Activated T-cell treated with anti-CD3 and anti-CD28 coated beads for 4 hours (primary cell): Measurements from ENCODE around the gene PARD3B.

Experiments used
- DNase-seq: peaks from one replicate; pipeline ENCODE4 v3.0.0-alpha.2; 2020

PARD3B gene

DNA sequence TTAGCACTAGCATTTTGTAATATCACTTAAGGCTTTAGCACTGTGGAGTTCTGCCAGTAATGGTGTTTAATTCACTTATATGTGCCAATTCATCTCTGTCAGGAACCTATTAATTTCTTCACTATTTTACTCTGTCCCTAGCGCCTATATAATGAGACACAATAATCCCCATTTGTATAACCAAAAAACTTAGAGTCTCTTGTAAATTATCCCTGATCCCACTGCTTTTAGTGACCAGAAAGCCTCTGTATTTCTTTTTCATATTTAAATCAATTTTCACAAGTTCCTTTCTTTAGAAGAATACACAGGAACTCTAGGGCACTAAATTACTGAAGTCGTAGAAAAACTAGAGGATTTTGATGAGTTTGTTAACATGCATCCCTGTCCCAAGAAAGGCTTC is 894.3 kb downstream of the PARD3B start:
- no peak for DNase-seq

DNA sequence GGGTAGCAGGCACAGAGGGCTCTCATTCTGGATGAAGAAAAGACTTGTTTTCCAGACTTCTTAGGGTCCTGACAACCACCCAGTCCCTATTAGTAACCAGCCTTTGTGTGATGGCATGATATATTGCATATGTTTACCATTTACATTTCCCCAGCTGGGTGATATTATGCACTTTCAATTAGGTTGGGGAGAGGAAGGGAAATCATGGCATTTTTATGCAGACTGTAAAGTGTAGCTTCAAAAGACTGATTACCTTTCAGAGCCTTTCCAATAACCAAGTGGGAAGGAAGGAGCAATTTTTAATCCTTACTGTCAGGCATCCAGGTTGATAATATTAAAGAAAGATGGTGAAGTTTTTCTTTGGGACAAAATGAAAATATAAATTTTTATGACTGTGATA is 896.2 kb downstream of the PARD3B start:
- DNase-seq, result no peak

DNA sequence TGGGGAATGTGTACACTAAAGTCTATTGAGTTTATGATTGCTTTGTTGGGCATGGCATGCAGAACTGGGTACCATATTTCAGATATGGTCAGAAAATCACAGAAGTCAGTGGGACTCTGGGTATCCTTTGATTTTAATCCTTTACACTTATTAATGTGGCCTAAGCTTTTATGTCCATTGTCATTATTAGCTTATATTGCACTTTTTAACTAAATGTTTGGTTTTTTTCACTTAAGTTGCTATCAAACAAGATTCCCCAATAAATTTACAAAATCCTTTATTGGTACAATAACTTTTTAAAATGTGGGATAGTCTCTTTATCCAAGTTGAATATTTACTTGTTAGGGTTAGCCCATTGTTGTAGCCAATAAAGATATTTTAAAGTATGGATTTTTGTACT is 902.9 kb downstream of the PARD3B start:
- no peak for DNase-seq

DNA sequence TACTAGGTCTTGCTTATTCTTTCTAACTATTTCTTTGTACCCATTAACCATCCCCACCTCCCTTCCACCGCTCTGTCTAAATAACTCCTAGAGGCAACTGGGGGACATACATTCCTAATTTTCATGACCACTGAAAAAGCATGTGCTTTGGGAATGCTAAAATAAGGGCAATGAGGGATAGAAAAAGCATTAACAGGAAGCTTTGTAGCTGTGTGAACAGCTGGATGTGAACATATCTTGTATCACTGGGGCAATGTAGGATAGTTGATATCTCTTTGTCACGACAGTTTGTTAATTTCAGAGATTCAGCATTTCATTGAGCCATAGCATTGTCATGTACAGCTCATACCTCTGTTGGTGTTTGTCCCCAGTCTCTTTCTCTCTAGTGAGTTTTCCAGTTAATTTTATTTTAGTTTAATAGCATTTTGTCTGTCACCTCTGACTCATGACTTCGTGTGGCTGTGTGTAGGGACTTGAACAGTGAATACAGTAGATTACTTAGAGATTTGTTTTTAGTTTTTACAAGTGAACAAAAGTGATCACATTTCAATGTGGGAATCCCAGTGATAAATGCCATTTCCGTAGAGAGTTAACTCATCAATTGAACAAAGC is 906.7 kb downstream of the PARD3B start:
- no peak for DNase-seq

DNA sequence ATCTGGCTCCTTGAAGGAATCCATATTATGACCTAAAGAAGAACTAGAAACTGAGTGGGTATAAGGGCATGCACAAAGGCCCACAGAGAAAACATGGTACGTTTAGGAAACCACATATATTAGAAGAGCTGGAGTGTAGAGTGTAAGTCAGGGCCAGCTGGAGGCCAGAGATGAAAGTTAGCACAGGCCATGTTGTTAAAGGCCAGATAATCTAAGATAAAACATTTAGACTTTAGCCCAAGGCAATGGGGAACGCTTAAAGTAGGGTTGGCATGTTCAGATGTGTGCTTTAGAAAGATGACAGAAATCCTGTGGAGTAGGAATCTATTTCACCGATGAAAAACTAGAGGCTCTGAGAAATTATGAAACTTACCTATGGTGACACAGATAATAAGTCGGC is 907.9 kb downstream of the PARD3B start:
- DNase-seq, result no peak

DNA sequence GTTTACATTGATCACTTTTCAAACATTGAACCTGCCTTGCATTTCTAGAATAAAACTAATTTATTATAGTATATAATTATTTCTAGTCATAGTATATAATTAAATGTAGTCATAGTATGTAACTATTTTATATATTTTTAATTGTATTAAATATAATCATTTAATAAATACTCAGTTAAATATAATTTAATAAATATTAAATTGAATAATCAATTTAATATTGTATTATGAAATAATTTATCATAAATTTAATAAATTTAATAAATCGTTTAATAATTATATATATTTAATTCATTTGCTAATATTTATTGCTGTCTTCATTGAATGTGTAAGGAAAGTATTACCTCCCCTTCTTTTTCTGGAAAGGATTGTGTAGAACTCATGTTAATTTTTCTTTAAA is 911.4 kb downstream of the PARD3B start:
- no peak for DNase-seq

DNA sequence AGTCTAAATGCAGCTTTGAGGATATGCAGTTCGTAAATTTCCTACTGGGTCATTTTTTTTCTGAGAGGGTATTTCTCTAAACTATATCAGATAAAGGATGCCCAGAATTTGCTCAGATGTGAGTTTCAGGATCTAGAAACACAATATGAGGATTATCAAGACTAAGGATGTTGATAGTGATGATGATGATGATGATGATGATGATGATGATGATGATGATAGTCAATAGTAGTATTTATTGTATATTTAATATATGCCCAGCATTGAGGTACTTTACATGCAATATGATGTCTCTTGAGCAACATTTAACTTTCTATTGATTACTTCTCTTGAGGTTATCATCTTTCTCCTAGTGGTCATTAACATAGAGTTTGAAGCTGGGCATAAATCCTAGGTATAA is 914.9 kb downstream of the PARD3B start:
- DNase-seq, result no peak

DNA sequence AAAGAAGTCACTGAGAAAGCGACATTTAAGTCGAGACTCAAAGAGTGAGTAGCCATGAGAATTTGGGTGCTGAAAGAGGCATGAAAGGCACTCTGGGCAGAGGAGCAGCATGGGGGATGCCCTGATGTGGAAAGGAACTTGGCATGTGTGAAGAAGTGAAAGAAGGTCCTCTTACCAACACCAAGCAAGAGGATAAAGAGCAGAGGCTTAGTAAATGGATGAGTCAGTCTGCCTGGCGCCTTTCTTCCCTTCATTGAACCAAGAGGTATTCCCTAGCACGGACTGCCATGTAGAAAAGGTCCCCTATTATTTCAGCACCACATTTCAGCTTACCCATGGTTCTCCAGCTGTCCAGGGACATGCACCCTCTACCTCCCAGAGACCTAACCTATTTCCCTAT is 915.9 kb downstream of the PARD3B start:
- DNase-seq, result no peak

DNA sequence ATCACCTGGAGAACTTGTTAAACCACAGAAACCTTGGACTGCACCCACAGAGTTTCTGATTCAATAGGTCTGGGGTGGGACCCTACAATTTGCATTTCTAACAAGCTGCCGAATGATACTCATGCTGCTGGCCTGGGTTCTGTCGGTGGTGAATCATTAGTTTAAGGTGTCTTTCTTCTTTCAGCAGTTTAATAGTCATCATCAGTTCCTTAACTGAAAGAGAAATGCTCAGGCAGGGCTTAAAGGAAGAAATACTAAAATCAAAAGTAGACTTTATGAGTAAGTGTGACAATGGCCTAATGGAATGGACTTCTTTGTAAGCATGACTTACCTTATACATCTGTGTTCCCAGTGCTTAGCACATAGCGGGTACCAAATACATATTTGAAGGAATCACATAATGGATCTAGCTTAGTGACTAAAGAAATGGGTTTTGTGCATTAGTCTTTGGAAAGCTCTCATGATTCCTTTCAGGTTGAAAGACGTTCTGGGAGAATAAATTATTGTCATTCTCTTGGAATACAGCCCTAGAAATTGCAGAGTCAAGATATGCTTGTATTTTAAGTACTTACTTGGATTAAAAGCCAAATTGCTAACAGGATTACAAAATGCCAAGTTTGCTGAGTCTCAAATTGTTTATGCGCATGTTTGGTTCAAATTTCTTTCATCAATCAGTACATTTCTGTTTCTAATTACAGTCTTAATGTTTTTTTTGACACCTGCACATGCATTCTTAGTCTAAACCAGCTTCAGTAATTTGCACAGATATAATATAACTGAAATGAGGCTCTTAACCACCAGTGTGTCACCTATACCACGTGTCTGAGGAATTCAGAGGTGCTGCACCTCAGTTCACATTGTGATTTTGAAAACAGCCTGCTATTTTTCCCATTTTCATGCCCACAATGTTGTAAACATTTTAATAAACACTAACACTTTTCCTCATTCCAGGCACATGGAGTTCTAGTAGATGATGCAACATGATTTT is 916.7 kb downstream of the PARD3B start:
- no peak for DNase-seq

DNA sequence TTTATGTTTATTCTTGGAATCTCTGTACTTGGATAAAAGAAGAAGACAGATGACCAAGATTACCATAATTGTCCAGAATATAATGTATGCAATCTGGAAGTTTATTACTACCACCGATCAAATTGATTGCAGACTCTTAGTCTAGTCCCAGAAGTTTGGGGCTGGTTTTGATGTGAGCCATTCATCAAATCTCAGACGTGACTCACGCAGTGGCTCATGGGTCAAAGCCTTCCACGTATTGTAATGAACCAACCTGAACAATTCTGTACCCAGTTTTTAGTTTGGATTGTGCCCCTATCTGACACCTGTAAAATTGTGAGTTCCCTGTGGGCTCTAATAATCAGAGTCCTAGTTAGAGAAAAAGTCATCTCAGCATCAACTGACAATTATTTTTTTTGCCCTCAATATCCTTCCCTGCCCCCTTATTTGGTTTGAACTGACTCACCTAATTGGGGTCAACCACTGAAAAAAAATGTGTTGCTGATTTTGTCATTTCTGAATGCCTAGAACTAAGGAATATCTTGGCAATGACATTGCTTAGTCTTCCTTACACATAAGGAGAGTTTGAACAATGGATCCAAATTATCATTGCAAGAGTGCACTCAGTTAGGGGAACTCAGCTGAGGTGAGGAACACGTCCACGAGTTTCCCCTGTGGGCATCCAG is 917.5 kb downstream of the PARD3B start:
- no peak for DNase-seq

DNA sequence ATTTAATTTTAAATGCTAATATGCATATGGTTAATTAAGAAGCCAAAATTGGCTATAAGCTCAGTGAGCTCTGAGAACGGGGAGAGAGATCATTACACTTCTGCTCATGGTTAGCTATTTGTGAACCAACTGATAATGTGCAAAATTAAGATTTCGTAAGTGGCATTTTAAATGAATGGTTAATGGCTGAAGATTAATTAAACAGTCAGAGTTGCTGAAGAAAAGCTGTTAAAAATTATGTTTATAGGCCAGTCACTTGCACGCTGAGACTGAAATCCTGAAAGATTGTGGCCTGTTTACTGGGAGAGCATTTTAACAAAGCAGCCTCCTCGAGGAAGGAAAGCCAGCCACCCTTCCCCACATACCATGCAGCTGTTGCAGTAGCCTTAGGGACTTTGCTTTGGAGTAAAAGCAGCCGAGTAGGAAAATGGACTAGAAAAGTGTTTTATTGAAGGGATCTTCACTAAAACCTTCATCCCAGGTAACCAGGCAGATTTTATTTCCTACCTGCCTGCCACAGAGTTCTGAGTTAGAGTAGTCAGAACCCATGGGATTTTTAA is 918.3 kb downstream of the PARD3B start:
- no peak for DNase-seq

DNA sequence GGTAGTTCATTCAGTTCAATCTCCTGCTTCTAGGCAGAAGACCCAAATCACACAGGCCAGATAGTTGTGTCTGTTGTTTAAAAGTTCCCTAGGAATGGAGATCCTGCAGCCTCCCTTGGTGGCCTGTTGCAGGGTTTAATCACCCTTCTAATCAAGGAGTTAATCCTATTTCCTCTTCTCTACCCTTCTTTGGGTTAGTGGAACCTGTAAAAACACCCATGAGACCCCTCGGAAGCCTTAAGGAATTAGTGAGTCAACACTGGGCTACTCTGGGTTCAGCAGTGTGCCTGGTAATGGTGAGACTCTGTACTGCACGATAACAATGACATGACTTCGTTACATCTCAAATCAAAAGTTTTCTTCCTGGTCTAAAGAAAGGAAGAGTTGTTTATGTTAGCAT is 919.4 kb downstream of the PARD3B start:
- DNase-seq, result no peak

DNA sequence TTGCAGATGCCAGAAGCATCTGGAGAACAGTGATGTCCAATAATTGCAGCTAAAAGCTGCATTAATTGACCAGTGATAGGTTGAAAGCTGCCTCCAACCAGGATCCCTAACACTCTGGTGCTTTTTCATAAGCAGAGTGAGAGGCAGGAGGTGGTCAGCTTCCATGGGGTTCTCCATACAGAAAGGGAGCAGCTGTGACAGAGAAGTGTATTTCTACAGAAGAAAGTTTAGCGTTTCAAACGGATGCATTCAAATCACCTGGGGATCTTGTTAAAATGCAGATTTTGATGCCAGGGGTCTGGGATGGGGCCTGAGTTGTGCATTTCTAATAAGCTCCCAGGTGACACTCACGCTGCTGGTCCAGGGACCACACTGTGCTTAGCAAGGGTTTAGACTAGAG is 920.5 kb downstream of the PARD3B start:
- DNase-seq, result no peak

DNA sequence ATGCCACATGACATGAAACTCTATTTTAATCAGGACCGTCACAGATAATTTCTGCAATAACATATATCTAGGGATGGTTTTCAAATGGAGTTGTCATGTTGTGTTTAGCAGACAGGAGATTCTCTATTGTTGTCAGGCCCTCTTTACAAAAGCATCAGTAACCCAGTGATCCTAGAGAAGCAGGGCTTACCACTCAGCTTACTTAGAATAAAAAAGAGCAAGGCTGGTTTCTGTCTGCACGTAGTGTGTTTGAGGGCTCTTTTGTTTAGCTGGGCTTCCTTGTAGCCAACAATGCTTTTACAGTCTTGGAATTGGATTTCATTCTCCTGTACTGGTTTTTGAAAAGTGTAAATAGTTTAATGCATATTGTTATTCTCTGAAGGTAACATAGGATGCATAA is 926.5 kb downstream of the PARD3B start:
- no peak for DNase-seq

DNA sequence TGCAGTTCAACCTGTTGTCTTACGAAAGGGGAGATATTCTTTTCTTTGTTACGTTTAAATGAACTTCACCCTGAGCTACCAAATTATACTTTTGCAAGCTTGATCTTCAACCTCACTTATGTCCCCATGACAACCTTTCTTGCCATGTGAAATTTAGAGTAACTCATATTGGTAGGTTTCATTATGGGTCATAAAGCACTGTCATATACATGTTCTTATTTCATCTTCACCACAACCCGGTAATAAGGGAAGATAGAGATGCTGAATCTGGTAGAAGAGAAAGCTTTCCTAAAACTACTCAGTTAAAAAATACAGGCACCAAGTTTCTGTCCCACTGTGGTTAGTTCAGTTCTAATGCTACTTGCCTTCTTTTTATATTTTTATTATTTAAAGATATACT is 928.5 kb downstream of the PARD3B start:
- DNase-seq, result no peak

DNA sequence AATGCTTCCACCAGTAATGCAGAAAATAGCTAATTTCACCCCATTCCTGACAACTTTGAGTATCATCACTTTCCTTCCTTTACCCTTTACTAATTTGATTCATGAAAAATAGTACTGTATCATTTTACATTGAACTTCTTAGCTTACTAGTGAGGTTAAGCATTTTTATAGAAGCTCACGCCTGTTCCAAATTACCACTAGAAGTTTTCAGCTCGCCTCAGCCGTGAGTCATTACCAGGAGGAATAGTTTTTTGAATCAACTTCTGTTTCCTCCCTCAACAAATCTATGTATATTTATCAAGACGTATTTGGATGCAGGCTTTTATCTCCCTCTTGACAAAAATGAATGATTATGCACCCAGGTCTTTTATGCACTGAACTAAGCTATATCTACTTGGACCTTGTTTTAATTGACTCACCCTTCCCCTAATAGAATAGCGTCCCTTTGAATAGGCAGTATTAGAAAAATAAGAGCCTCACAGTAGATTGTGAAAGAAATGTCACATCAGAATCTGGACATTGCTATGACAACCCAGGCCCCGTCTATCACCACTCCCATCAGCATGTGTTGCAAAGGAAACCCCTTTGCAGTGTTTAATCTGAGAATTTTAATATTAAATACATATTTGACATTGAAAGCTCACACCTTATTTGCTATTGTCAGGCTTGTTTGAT is 929.6 kb downstream of the PARD3B start:
- DNase-seq, result no peak

DNA sequence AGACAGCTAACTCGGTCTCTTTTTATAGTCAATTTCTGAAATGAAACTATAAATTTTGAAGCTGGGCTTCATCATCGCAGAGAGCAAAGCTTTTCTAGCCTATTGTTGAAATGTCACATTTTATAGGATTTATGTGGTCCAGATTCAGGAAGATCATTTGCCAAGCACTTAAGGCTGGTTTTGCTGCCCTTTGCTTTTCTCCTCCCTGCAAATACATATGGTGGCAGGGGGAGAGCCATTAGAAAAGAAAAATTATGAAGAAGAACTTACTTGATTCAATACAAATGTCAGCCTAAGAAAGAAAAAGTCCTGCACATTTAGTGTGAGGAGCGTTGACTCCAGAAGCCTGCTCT is 930.1 kb downstream of the PARD3B start:
- DNase-seq, result no peak

DNA sequence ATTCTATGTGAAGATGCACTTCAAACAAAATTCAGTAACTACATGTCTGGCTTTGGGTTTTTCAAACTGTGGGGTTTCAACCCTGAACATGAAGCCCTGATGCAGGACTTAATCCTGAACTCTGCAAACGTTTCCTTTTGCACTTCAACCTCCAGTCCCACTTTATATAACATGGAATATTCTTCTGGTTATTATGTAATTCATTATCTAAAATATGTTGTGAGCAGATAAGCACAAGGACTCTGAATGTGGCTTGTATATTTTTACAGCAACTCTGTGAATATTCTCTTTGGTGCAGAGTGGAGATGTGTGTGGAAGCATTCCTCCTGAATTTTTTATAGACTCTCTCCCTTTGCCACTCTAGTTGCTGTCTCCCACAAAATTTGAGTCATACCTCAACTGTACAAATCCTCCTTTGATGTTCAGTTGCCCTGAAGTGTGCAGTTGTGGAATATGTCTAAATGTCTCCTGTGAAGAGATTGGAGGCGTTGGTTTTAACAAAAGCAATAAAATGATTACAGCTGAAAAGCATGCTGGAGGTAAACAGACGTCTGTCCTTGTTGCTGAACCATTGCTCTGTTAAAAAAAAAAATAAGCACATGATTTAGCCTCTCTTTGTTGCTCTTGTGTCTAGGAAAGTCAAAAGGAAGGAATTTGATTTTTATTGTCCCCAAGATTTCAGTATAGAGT is 931.9 kb downstream of the PARD3B start:
- DNase-seq, result no peak

DNA sequence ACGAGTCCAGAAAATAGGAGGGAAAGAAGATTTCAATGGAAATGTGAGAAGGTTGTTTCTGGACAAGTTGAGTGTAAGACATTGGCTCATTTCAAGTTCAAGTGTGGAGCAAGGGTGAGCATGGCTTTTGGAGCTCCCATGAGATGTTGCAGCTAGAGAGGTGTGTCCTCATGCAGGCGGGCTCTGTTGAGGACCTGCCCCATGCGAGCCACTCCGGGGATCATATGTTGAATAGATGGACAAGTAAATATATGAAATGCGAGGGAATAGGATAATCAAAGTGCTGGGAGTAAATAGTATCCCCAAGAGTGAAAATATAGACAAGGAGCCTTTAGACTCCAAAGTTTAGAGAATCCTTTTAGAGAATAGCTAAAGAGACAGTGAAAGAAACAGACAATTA is 936.6 kb downstream of the PARD3B start:
- DNase-seq, result no peak

DNA sequence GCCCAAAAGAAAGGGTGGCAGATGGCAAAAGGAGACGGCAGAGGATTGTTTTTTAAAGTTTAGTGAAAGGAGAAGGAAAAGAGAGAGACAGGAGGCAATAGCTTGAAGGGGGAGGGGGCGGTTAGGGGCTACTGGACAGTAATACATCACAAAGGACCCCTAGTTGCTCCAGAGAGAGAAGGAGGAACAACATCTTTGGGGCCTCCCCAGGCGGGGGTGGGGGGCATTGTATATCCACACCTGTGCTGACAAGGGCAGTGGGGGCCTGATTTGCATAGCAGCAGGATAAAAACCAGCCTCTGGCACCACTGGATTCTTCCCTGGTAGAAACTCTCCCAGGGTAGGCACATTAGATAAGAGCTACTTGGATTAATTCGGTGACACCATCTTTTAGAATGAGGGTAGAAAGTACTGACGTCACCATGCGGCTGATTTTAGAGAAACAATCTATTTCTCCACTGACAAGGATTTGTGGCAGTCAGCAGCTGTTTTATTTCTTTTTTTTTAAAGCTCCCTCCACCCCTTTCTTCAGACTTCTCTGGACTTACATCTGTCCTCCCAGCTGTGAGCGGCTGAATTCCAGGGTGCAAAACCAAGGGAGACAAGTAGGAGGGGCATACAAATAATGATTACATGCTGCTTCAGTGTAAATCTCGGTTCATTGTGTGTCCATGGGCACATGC is 937.3 kb downstream of the PARD3B start:
- DNase-seq, result no peak

DNA sequence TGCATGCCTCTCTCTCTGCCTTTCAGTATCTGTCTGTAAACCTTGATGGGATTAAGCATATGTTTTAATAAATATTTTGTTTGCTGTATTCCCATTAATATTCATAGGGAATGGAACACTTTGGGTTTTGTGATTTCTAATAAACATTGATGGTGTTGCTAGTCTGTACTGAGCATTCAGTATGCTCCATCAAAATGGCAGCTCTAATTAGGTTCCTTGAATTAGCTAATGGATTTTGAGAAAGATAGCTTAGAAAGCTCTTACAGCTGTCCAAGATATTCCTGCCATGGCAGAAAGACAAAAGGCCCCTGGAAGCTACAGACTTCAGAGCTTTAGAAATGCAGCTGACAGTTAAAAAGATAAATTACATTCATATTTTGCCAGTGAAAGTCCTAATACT is 937.8 kb downstream of the PARD3B start:
- DNase-seq, result no peak

DNA sequence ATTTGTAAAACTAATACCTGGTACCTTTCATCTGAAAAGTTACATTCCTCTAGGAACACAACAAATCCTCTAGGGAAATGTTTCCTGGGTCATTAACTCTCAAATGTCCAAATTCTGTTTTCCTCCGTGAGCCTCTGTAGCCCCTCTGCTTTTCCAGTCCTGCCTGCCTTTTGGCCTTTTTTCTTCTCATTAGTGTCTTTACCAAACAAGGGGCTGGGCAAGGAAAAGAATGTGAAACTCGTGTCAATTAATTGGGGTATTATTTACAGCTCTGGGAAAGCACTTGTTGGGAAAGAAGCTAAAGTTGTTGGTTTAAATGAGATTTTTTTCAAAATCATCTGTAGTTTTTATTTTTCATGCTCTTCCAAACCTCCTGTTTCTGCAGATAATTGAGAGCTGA is 938.9 kb downstream of the PARD3B start:
- no peak for DNase-seq
